Neural cell (in vitro differentiated cells): ENCODE results near the gene NPAS3. TPM values are rescaled to one million over a fixed set of nuclear protein-coding genes. Genes with fewer than 3 reads are reported as not detected.

Experiments
- H2AFZ ChIP-seq: fragments of 200-600, 300-800 bp; sonication (generic), shearing (Covaris generic); 2 replicates; pipeline ENCODE4 v1.6.0; 2014; ENCODE audit warnings: low read depth, mild to moderate bottlenecking, antibody characterized with exemption, low read length, moderate library complexity
- H3F3A ChIP-seq: fragments of 200-600 bp; shearing (Covaris generic); 2 replicates; pipeline ENCODE4 v1.6.1; 2016; ENCODE audit warnings: mild to moderate bottlenecking, moderate library complexity, mixed read lengths, antibody characterized with exemption, low read length; ENCODE audit not compliant: insufficient read depth, poor library complexity, severe bottlenecking
- H3K27ac ChIP-seq: fragments of 200-600, 300-800 bp; sonication (generic), shearing (Covaris generic); 2 replicates; pipeline ENCODE4 v1.5.1; 2014; ENCODE audit warnings: mild to moderate bottlenecking, low read length, moderate library complexity
- H3K27me3 ChIP-seq: fragments of 300-800, 200-600 bp; sonication (generic), shearing (Covaris generic); 2 replicates; pipeline ENCODE4 v1.6.0; 2014; ENCODE audit warnings: mild to moderate bottlenecking, low read depth, low read length, moderate library complexity; ENCODE audit not compliant: insufficient read depth
- H3K36me3 ChIP-seq: fragments of 300-800, 200-600 bp; sonication (generic), shearing (Covaris generic); 2 replicates; pipeline ENCODE4 v1.5.1; 2014; ENCODE audit warnings: mild to moderate bottlenecking, antibody characterized with exemption, low read length, moderate library complexity; ENCODE audit not compliant: insufficient read depth
- H3K4me2 ChIP-seq: fragments of 300-800, 200-600 bp; sonication (generic), shearing (Covaris generic); 2 replicates; pipeline ENCODE4 v1.6.0; 2014; ENCODE audit warnings: mild to moderate bottlenecking, low read length
- H3K4me3 ChIP-seq: fragments of 300-800, 200-600 bp; sonication (generic), shearing (Covaris generic); 2 replicates; pipeline ENCODE4 v1.5.1; 2014; ENCODE audit warnings: mild to moderate bottlenecking, low read length, moderate library complexity
- H3K79me2 ChIP-seq: fragments of 200-600 bp; shearing (Covaris generic); replicated peaks from 2 replicates; pipeline ENCODE4 v1.6.0; 2014; ENCODE audit warnings: mild to moderate bottlenecking, low read length, moderate library complexity; ENCODE audit not compliant: insufficient read depth
- H3K9ac ChIP-seq: fragments of 300-800, 200-600 bp; sonication (generic), shearing (Covaris generic); 2 replicates; pipeline ENCODE4 v1.6.1; 2016; ENCODE audit warnings: mild to moderate bottlenecking, low read length, mixed read lengths
- H3K9me2 ChIP-seq: fragments of 200-600 bp; shearing (Covaris generic); 2 replicates; pipeline ENCODE4 v1.6.1; 2016; ENCODE audit warnings: mild to moderate bottlenecking, low read length, mixed read lengths; ENCODE audit not compliant: insufficient read depth
- H3K9me3 ChIP-seq: fragments of 200-600, 300-800 bp; sonication (generic), shearing (Covaris generic); 2 replicates; pipeline ENCODE4 v1.6.1; 2016; ENCODE audit warnings: mild to moderate bottlenecking, mixed run types, low read length, moderate library complexity, mixed read lengths
- H4K20me1 ChIP-seq: fragments of 200-600 bp; shearing (Covaris generic); 2 replicates; pipeline ENCODE4 v1.6.1; 2016; ENCODE audit warnings: mild to moderate bottlenecking, mixed run types; ENCODE audit not compliant: insufficient read depth
- CTCF ChIP-seq: fragments of 450-650 bp; IDR thresholded peaks from 2 replicates; pipeline ENCODE4 v1.5.1; 2014; ENCODE audit warnings: antibody characterized with exemption, mild to moderate bottlenecking, moderate library complexity; ENCODE audit not compliant: poor library complexity, severe bottlenecking
- EP300 ChIP-seq: fragments of 450-650 bp; conservative IDR thresholded peaks from 2 replicates; pipeline ENCODE4 v1.6.1; 2014; ENCODE audit warnings: antibody characterized with exemption, mild to moderate bottlenecking, moderate library complexity; ENCODE audit not compliant: poor library complexity, severe bottlenecking
- EZH2 ChIP-seq: fragments of 200-600, 300-800 bp; shearing (Covaris generic), sonication (generic); IDR thresholded peaks from 2 replicates; pipeline ENCODE4 v1.6.1; 2014; ENCODE audit warnings: antibody characterized with exemption, low read length, borderline replicate concordance, mild to moderate bottlenecking; ENCODE audit not compliant: insufficient read depth, poor library complexity, severe bottlenecking
- MXI1 ChIP-seq: fragments of 450-650 bp; conservative IDR thresholded peaks from 2 replicates; pipeline ENCODE4 v1.6.1; 2014; ENCODE audit warnings: antibody characterized with exemption, mild to moderate bottlenecking; ENCODE audit not compliant: poor library complexity, severe bottlenecking
- POLR2AphosphoS5 ChIP-seq: IDR thresholded peaks from 2 replicates; pipeline ENCODE4 v1.6.1; 2012
- RAD21 ChIP-seq: fragments of 450-650 bp; conservative IDR thresholded peaks from 2 replicates; pipeline ENCODE4 v1.6.1; 2014; ENCODE audit warnings: antibody characterized with exemption, mild to moderate bottlenecking, moderate library complexity
- SMC3 ChIP-seq: fragments of 450-650 bp; conservative IDR thresholded peaks from 2 replicates; pipeline ENCODE4 v1.6.1; 2014; ENCODE audit warnings: antibody characterized with exemption, mild to moderate bottlenecking, moderate library complexity; ENCODE audit not compliant: poor library complexity
- TAF1 ChIP-seq: IDR thresholded peaks from 2 replicates; pipeline ENCODE4 v1.6.1; 2012; ENCODE audit warnings: low read depth
- polyA minus RNA-seq: library from RNA; depleted of rRNA, polyadenylated mRNA; stranded (reverse); fragments of >200 nt; gene quantifications from 2 replicates; pipeline ENCODE4 v1.2.3, GENCODE V29; 2014
- polyA plus RNA-seq: library from polyadenylated mRNA; depleted of rRNA; stranded (reverse); fragments of >200 nt; gene quantifications from 2 replicates; pipeline ENCODE4 v1.2.3, GENCODE V29; 2014
- TF ChIP-seq, protein P1 (sequence below): IDR thresholded peaks from 2 replicates; pipeline ENCODE4 v1.6.1; 2012; ENCODE audit warnings: borderline replicate concordance

NPAS3 gene
- polyA plus RNA-seq, result 0.64 and 1.3 TPM in 2 replicates
- 6.7 and 7.3 TPM in 2 replicates for polyA minus RNA-seq

GRCh38 chr14:32938719-32939253 lies at the start of gene NPAS3:
NPAS3 (plus strand) TSS chr14:32938879.
- Histone ChIP-seq H3K9me2 (no peaks in the 10 kb centered on the region), H3K27me3 (peaks cover 27% of the 10 kb centered on the region), H3K4me2 (no peak within 1 kb of the TSS), H3K79me2 (peaks cover 51% of the 10 kb centered on the region), H3F3A (no peaks in the 10 kb centered on the region), H3K27ac (no peak within 1 kb of the TSS), H3K9ac (peak within 1 kb of the TSS; percentile 66), H3K36me3 (no peaks in the 10 kb centered on the region), H4K20me1 (no peaks in the 10 kb centered on the region), H2AFZ (no peak within 1 kb of the TSS), H3K9me3 (no peaks in the 10 kb centered on the region), H3K4me3 (peak within 1 kb of the TSS; percentile 73)
- TF ChIP-seq POLR2AphosphoS5 (no peak), RAD21 (no peak), TAF1 (no peak), MXI1 (no peak), EZH2 (no peak), CTCF (no peak), SMC3 (no peak), EP300 (no peak)
- TF ChIP-seq, protein P1, sequence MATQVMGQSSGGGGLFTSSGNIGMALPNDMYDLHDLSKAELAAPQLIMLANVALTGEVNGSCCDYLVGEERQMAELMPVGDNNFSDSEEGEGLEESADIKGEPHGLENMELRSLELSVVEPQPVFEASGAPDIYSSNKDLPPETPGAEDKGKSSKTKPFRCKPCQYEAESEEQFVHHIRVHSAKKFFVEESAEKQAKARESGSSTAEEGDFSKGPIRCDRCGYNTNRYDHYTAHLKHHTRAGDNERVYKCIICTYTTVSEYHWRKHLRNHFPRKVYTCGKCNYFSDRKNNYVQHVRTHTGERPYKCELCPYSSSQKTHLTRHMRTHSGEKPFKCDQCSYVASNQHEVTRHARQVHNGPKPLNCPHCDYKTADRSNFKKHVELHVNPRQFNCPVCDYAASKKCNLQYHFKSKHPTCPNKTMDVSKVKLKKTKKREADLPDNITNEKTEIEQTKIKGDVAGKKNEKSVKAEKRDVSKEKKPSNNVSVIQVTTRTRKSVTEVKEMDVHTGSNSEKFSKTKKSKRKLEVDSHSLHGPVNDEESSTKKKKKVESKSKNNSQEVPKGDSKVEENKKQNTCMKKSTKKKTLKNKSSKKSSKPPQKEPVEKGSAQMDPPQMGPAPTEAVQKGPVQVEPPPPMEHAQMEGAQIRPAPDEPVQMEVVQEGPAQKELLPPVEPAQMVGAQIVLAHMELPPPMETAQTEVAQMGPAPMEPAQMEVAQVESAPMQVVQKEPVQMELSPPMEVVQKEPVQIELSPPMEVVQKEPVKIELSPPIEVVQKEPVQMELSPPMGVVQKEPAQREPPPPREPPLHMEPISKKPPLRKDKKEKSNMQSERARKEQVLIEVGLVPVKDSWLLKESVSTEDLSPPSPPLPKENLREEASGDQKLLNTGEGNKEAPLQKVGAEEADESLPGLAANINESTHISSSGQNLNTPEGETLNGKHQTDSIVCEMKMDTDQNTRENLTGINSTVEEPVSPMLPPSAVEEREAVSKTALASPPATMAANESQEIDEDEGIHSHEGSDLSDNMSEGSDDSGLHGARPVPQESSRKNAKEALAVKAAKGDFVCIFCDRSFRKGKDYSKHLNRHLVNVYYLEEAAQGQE, result no peak

DNA sequence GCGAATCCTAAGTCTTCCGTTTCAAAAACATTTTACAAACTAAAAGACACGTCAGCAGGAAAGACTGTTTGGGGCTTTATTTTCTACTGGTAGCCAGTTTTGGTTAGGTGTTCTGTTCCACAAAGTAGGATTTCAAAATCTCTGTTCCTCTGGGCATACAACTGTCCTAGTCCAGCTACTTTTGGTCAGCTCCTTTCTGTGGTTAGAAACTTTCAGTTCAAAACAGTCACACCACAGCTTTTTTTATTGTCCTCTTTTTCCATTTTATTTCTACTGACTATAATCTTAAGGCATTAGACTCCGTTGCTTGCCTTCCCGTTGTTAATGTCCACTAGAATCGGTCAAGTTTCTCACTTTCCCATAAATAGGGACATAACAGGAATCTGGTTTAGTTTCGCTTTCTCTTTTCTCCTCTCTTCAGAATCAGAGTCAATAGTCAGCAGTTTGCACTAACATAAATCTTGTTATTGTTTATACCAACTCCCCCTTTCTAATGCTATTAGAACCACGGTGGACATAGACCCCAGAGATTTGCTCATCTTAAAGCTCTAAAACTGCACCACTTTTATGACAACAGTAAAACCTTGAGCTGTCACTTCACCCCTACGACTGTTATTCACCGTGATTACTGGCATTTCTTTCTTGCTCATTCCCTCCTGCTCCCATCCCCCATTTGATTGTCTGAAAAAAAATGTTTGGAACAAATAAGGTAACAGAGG lies 41.5 kb upstream of the NPAS3 start:
- no peak overlapping the region for H3K9ac ChIP-seq
- no peaks in the 10 kb centered on the region for H3K9me3 ChIP-seq
- no peaks in the 10 kb centered on the region for H3K27me3 ChIP-seq
- no peaks in the 10 kb centered on the region for H3K79me2 ChIP-seq
- no peaks in the 10 kb centered on the region for H3K36me3 ChIP-seq
- no peaks in the 10 kb centered on the region for H3F3A ChIP-seq
- no peak overlapping the region for H2AFZ ChIP-seq
- H3K4me2 ChIP-seq, result no peak overlapping the region
- H3K4me3 ChIP-seq, result no peak overlapping the region
- no peaks in the 10 kb centered on the region for H3K9me2 ChIP-seq
- no peaks in the 10 kb centered on the region for H4K20me1 ChIP-seq
- TF ChIP-seq POLR2AphosphoS5 (no peak), TAF1 (no peak), SMC3 (no peak), EZH2 (no peak), RAD21 (no peak), EP300 (no peak), CTCF (no peak), MXI1 (no peak)
- TF ChIP-seq, protein P1, result no peak
- no peak overlapping the region for H3K27ac ChIP-seq
